ENCODE results near the gene GTF2H1. TPM values are rescaled to one million over a fixed set of nuclear protein-coding genes. Genes with fewer than 3 reads are reported as not detected.

GTF2H1 gene
- total RNA-seq, 2 donors from 2014 or later: 43.5 to 47.4 TPM

DNA sequence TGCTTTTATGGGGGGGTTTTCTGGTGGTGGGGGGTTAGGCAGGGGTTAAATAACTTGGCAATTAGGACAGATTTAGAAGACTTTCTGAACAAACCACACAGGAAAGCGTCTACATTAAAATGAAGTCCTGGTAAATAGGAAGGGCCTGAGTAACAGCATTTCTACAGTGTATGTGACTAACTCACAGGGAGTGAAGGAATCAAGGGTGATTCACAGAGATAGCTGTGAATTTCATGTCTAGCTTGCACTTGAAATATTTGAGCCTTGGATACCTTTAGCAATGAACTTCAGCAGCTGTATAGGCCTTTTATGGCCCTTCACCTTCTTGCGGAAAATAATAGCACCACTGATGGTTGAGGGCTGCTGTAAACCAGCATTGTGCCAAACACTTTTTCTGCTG lies 45.9 kb downstream of the GTF2H1 start:
- peaks cover 6% of the 10 kb centered on the region for H3K4me1 Mint-ChIP-seq (ENCODE audit: low read depth)
- ATAC-seq (replicated peaks in 1 of 2): no peak
- H3K27me3 Mint-ChIP-seq (ENCODE audit: low read depth): no peaks in the 10 kb centered on the region
- H3K9me3 Mint-ChIP-seq: no peaks in the 10 kb centered on the region
- peak overlapping the region; percentile 36 for H3K27ac Mint-ChIP-seq
- no peak for DNase-seq
- no peak overlapping the region for H3K4me3 Mint-ChIP-seq
- peaks cover 0 to 14% of the 10 kb centered on the region in 2 donors for H3K36me3 Mint-ChIP-seq (ENCODE audit: insufficient read depth in 2 of 2)

DNA sequence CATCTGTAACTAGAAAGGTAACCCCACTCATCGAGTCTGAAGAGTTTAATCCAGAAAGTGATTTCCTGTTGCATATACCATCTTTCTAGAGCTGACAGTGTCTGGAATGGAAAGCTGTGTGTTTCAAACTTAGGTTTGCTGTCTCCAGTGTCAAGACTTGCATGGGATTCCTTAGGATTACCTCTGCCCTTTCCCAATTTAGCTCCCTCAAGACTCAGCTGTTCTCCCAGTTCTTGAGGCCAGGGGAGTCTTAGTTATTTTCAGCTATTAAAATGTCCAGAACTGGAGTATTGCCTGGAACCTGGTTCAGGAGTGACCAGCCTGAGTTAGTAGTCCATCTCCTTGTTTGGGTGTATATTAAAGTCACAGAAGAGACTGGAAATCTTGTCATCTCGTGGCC lies 47.0 kb downstream of the GTF2H1 start:
- Mint-ChIP-seq H3K4me1 (ENCODE audit: low read depth) (peaks cover 6% of the 10 kb centered on the region), H3K4me3 (no peak overlapping the region), H3K9me3 (no peaks in the 10 kb centered on the region), H3K36me3 (ENCODE audit: insufficient read depth in 2 of 2) (peaks cover 0 to 10% of the 10 kb centered on the region in 2 donors), H3K27me3 (ENCODE audit: low read depth) (no peaks in the 10 kb centered on the region), H3K27ac (no peak overlapping the region)
- no peak for ATAC-seq (replicated peaks in 1 of 2)
- DNase-seq: no peak

DNA sequence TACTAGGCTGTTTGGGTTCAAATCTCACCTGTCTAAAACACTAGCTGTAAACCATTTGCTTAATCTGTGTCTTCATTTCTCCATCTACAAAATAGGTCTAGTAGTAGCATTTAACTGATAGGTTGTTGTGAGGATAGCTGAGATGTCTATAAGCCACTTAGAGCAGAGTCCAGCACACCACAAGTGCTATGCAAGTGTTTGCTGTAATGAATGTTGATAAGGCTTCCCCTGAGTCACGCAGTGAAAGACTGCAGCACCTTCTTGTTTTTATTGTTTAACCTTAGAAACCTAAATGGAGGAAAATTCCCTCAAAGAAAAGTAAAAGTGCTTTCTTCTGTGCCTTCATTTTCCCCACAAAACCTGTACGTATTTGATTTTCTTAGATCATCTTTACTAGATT lies 48.9 kb downstream of the GTF2H1 start:
- Mint-ChIP-seq H3K4me1 (ENCODE audit: low read depth) (peaks cover 6% of the 10 kb centered on the region), H3K36me3 (ENCODE audit: insufficient read depth in 2 of 2) (peaks cover 0 to 3% of the 10 kb centered on the region in 2 donors), H3K9me3 (no peaks in the 10 kb centered on the region), H3K4me3 (no peak overlapping the region), H3K27me3 (ENCODE audit: low read depth) (no peaks in the 10 kb centered on the region), H3K27ac (no peak overlapping the region)
- DNase-seq (no peak), ATAC-seq (replicated peaks in 1 of 2) (no peak)

- H3K27me3 Mint-ChIP-seq (ENCODE audit: low read depth): no peaks in the 10 kb centered on the region
- peaks cover 0 to 2% of the 10 kb centered on the region in 2 donors for H3K36me3 Mint-ChIP-seq (ENCODE audit: insufficient read depth in 2 of 2)
- no peak overlapping the region for H3K4me3 Mint-ChIP-seq
- DNase-seq (no peak), ATAC-seq (replicated peaks in 1 of 2) (no peak)
- H3K9me3 Mint-ChIP-seq: no peaks in the 10 kb centered on the region
- peaks cover 11% of the 10 kb centered on the region for H3K4me1 Mint-ChIP-seq (ENCODE audit: low read depth)
- no peak overlapping the region for H3K27ac Mint-ChIP-seq
Measured at GRCh38 chr11:18372201-18372600, 49.8 kb downstream of the GTF2H1 start.

GRCh38 chr11:18374956-18375355 lies 52.6 kb downstream of the GTF2H1 start:
- H3K27me3 Mint-ChIP-seq (ENCODE audit: low read depth): no peaks in the 10 kb centered on the region
- ATAC-seq (replicated peaks in 1 of 2): no peak
- DNase-seq: no peak
- H3K4me3 Mint-ChIP-seq: no peak overlapping the region
- peaks cover 11% of the 10 kb centered on the region for H3K4me1 Mint-ChIP-seq (ENCODE audit: low read depth)
- H3K27ac Mint-ChIP-seq: no peak overlapping the region
- no peaks in the 10 kb centered on the region for H3K36me3 Mint-ChIP-seq (ENCODE audit: insufficient read depth in 2 of 2)
- H3K9me3 Mint-ChIP-seq: no peaks in the 10 kb centered on the region

DNA sequence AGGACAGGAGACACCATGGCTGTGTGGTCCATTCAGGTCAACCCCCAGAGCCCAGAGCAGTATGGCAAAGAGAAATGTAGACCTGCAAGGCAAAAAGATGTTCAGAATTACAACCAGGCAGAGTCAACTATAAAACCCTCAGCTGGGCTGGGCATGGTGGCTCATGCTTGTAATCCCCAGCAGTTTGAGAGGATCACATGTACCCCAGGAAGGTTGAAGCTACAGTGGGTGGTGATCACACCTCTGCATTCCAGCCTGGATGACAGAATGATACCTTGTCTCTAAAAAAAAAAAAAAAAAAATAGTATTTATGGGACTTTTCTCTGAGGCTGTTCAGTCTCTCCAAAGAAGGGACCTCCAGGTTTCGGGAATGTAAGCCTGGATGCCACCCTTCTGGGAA lies 53.6 kb downstream of the GTF2H1 start:
- peaks cover 11% of the 10 kb centered on the region for H3K4me1 Mint-ChIP-seq (ENCODE audit: low read depth)
- H3K27ac Mint-ChIP-seq: no peak overlapping the region
- H3K27me3 Mint-ChIP-seq (ENCODE audit: low read depth): no peaks in the 10 kb centered on the region
- H3K4me3 Mint-ChIP-seq: no peak overlapping the region
- H3K36me3 Mint-ChIP-seq (ENCODE audit: insufficient read depth in 2 of 2): no peaks in the 10 kb centered on the region
- DNase-seq (no peak), ATAC-seq (replicated peaks in 1 of 2) (no peak)
- H3K9me3 Mint-ChIP-seq: no peaks in the 10 kb centered on the region

GRCh38 chr11:18379201-18379600 lies 56.8 kb downstream of the GTF2H1 start:
- no peak for ATAC-seq (replicated peaks in 1 of 2)
- no peaks in the 10 kb centered on the region for H3K36me3 Mint-ChIP-seq (ENCODE audit: insufficient read depth in 2 of 2)

DNA sequence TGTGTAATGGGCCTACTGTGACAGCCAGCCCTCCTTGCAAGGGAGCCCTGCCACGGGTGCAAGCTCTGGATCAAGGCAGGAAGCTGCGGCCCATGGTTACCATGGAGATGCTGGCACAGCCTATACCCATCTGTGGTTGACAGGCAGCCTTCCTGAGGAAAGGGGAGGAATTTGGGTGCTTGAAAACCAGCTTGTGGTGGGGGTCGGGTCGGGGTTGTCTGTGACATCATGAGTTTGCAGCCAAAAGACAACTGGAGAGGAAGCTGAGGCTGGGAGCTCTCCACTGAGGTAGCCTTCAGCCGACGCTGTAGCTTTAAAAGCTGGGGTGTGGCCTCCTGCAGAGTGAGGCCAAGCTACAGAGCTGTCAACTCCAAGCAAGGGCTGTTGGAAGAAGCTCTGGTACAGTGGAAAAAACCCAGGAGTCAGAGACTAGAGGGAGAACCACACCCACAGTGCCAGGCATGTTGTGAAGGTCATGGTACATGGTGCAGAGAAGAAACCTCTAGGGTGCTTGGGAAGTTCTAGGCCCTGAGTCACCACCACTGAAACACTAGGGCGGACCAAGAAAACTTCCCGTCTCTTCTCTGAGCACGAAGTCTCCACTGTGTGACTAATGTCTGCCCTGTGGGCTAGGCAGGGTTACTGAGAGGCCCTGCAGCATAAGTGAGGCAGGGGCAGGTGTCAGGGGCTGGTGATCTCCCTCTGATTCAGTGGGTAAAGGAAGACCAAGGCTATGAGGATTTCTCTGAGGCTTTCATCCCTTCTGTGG lies 61.2 kb downstream of the GTF2H1 start:
- peak; percentile 98 to 99 for ATAC-seq (replicated peaks in 1 of 2)
- Mint-ChIP-seq H3K36me3 (ENCODE audit: insufficient read depth in 2 of 2) (no peaks in the 10 kb centered on the region), H3K9me3 (no peaks in the 10 kb centered on the region), H3K4me3 (peak overlapping the region; percentile 79 to 86), H3K27me3 (ENCODE audit: low read depth) (no peaks in the 10 kb centered on the region), H3K4me1 (ENCODE audit: low read depth) (peaks cover 43% of the 10 kb centered on the region), H3K27ac (peak overlapping the region; percentile 97)
- DNase-seq: peak; percentile 83 to 90

More at GRCh38 chr11:18379201-18379600, 56.8 kb downstream of the GTF2H1 start:
- Mint-ChIP-seq H3K27ac (no peak overlapping the region), H3K4me3 (no peak overlapping the region), H3K4me1 (ENCODE audit: low read depth) (peaks cover 23% of the 10 kb centered on the region), H3K27me3 (ENCODE audit: low read depth) (no peaks in the 10 kb centered on the region), H3K9me3 (no peaks in the 10 kb centered on the region)
- DNase-seq: no peak

- Mint-ChIP-seq H3K27ac (peak overlapping the region; percentile 97), H3K9me3 (no peaks in the 10 kb centered on the region), H3K27me3 (ENCODE audit: low read depth) (no peaks in the 10 kb centered on the region), H3K36me3 (ENCODE audit: insufficient read depth in 2 of 2) (no peaks in the 10 kb centered on the region), H3K4me1 (ENCODE audit: low read depth) (peaks cover 43% of the 10 kb centered on the region), H3K4me3 (peak overlapping the region; percentile 79 to 86)
- ATAC-seq (replicated peaks in 1 of 2) (peak; percentile 7 to 29), DNase-seq (peak in 1 of 2 donors; percentile 29)
Measured at GRCh38 chr11:18384157-18384641, 61.8 kb downstream of the GTF2H1 start.

GRCh38 chr11:18390088-18390487 lies 67.7 kb downstream of the GTF2H1 start:
- ATAC-seq (replicated peaks in 1 of 2) (no peak), DNase-seq (no peak)
- no peaks in the 10 kb centered on the region for H3K27me3 Mint-ChIP-seq (ENCODE audit: low read depth)
- H3K27ac Mint-ChIP-seq: no peak overlapping the region
- H3K4me1 Mint-ChIP-seq (ENCODE audit: low read depth): peaks cover 64% of the 10 kb centered on the region
- no peaks in the 10 kb centered on the region for H3K9me3 Mint-ChIP-seq
- no peak overlapping the region for H3K4me3 Mint-ChIP-seq
- peaks cover 2 to 8% of the 10 kb centered on the region in 2 donors for H3K36me3 Mint-ChIP-seq (ENCODE audit: insufficient read depth in 2 of 2)

DNA sequence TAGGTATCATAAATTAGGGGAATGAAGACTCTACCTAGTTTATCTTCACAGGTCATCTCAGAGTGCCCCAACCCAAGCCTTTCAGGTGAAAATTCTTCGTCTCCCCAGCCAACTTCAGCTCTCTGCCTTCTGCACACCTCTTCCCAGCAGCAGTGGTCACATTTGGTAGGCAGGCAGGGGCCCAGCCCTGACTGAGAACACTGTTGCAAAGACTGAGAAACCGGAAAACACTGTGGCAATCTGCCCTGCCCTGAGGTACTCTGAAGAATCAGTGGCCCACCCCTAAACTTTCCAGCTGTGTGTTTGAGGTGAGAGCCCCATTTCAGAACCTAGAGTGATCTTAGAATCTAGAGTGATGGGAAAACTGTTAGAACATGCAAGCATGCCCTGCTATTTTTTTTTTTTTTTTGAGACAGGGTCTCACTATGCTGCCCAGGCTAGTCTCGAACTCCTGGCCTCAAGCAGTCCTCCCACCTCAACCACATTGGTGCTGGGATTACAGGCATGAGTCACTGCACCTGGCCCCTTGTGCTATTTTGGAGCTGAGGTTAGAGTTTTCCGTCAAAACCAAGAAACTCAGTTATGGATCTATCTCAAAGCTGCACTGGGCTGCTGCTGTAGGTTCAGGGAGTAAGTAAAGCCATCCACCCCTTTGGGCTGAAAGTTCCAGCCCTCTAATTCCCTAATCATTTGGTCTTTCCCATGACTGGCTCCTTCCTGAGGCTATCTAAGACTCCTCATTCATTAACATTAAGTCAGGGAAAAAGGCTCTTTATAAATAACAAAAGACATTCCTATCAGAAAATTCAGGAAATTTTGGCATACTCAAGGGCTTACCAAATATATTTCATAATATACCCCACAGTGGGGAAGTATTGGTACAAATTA lies 70.3 kb downstream of the GTF2H1 start:
- ATAC-seq (replicated peaks in 1 of 2): no peak
- no peaks in the 10 kb centered on the region for H3K27me3 Mint-ChIP-seq (ENCODE audit: low read depth)
- DNase-seq: peak; percentile 16 to 21

GRCh38 chr11:18393581-18394274 lies 71.4 kb downstream of the GTF2H1 start:
- Mint-ChIP-seq H3K27ac (peak overlapping the region; percentile 97), H3K4me3 (peak overlapping the region; percentile 97 to 99), H3K4me1 (ENCODE audit: low read depth) (peaks cover 67% of the 10 kb centered on the region), H3K9me3 (no peaks in the 10 kb centered on the region), H3K27me3 (ENCODE audit: low read depth) (no peaks in the 10 kb centered on the region), H3K36me3 (ENCODE audit: insufficient read depth in 2 of 2) (peaks cover 17 to 30% of the 10 kb centered on the region in 2 donors)
- ATAC-seq (replicated peaks in 1 of 2) (peak; percentile 12 to 16), DNase-seq (peak; percentile 41 to 50)

More for the DNA sequence above, 70.3 kb downstream of the GTF2H1 start:
- Mint-ChIP-seq H3K9me3 (no peaks in the 10 kb centered on the region), H3K27ac (peak overlapping the region; percentile 83), H3K36me3 (ENCODE audit: insufficient read depth in 2 of 2) (peaks cover 12 to 24% of the 10 kb centered on the region in 2 donors), H3K4me3 (peak overlapping the region; percentile 55 to 70), H3K4me1 (ENCODE audit: low read depth) (peaks cover 61% of the 10 kb centered on the region)
